GM21447 (cell line): Measurements from ENCODE around the gene JPH4.

Experiments used
- ATAC-seq: cut with Tn5 transposase; IDR thresholded peaks from one replicate; pipeline ENCODE4 v1.9.1; 2021; ENCODE audit not compliant: unreplicated experiment

Gene JPH4

GRCh38 chr14:23565626-23566025 lies 13.0 kb downstream of the JPH4 start:
- no peak for ATAC-seq

DNA sequence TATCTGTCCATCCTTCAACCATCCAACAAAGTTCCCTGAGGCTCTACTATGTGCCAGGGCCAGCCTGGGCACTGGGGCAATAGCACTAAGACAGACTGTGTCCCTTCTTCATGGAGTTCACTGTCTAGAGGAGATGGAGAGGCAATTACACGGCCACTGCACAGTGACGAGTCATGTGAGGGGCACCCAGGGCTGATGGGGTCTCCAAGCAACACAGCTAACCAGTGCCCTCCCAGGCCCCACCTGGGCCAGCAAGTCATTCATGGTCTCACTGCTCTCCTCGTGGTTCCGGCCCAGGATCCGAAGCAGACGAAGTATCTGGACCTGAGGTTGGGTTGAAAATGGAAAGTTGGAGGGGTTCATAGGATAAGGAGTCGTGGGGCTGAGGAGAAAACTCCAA lies 13.7 kb downstream of the JPH4 start:
- no peak for ATAC-seq

GRCh38 chr14:23564181-23564812 lies 14.3 kb downstream of the JPH4 start:
- no peak for ATAC-seq

DNA sequence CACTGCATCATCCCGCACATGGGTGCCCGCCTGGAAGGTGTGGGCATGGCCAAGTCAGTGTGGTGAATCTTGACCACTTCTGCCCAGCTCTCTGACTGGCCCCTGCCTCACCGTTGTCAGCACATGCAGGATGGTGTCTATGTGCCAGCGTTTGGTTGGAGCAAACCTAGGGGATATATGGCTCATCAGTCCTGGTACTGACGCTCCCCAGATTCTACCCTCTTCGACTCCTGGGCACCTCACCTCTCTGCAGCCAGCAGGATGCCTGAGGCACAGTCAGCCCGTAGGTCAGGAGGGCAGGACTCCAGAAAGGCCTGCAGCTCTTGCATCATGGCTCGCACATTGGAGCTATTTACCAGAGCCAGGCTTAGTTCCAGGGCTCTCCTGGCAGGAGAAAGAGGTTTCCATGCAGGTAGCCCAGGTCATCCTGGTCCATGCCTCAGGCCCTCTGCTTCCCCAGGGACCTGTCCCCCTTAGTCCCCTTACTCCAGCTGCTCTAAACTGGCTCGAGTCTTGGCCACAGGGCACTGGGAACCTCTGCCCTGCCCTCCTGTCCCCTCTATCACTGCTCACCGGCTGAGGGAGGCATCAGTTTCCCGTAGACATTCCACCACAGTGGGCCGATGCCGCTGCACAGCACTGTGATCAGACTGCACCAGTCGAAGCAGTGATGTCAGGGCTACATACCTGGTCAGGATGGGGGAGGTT lies 15.0 kb downstream of the JPH4 start:
- ATAC-seq, result no peak

- no peak for ATAC-seq
Measured at GRCh38 chr14:23562822-23563472, 15.6 kb downstream of the JPH4 start.

DNA sequence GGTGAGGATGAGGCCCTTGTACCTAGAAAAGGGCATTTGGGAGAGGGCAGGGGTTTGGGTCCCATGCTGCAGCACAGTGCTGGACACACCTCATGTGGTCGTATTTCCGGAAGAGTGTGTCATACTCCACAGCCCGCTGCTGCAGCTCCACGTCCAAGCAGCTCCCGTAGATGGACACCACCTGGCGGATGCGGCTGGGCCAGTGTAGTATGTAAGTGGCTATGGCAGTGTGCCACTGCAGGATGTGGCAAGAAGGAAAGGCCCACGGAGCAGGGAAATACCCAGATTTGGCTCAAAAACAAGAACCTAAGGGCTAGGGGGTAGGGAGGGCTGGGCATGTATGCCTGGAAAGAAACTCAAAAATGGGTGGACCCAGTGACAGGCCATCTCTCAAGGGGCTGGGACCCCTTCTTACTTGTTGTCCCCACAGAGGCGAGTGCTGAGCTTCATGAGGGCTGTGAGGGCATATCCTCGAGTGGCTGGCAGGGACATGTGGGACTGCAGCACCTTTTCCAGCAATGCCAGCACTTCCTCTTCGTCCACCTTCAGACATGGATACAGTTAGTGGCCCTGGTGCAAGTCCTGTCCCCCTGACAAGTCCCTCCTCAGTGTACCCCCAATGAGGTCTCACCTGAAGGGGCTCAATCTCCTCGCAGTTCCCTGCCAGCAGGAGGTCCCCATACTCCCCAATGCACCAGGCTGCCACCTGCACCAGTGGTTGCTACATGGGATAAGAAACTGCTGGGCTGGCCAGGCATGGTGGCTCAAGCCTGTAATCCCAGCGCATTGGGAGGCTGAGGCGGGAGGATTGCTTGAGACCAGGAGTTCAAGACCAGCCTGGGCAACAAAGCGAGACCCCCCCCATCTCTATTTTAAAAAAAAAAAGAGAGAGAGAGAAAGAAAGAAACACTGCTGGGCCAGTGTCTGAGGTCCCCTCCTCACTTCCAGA lies 16.4 kb downstream of the JPH4 start:
- ATAC-seq, result no peak

DNA sequence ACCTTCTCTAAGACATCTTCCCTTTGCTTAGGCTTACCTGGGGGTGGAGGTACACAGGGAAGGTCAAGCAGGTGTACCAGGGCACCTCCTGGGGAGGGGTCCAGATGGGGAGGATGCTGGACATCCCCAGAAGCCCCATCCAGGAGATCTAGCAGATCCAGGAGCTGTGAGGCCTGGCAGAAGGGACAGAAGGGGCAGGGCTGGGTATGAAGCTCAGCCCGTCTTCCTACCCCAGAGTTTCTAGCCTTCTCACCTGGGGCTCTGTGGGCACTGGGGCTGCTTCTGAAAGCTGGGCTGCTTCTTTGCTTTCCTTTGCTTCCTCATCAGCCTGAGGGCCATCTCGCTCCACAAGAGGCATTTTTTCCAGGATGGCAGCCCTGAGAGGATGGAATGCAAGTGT lies 17.3 kb downstream of the JPH4 start:
- no peak for ATAC-seq

DNA sequence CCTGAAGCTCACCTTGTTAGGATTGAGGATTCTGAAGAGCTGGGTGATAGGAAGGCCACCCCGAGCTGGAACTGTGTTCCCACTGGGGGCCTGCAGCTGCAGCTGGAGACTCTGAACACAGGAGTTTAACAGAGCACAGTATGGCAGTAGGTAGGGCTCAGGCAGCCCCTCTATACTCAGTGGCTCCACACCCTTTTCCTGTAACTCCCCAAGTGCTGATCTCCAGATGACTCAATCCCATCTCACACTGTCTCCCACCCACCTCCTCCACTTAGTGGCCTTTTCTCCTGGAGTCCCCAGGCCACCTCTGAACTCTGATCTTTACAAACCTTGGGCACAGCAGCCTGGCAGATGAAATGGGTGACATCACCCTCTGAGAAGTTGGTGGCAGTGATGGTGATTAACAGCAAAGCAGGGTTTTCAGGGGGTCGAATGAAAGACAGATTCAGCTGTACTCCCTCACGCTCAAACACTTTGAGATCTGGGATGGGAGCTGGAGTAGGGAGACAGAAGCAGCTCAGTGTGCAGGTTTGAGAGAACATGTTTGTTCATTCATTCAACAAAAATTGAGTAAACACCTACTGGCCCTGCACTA lies 18.6 kb downstream of the JPH4 start:
- ATAC-seq, result no peak

GRCh38 chr14:23559010-23559925 lies 19.3 kb downstream of the JPH4 start:
- ATAC-seq, result no peak

DNA sequence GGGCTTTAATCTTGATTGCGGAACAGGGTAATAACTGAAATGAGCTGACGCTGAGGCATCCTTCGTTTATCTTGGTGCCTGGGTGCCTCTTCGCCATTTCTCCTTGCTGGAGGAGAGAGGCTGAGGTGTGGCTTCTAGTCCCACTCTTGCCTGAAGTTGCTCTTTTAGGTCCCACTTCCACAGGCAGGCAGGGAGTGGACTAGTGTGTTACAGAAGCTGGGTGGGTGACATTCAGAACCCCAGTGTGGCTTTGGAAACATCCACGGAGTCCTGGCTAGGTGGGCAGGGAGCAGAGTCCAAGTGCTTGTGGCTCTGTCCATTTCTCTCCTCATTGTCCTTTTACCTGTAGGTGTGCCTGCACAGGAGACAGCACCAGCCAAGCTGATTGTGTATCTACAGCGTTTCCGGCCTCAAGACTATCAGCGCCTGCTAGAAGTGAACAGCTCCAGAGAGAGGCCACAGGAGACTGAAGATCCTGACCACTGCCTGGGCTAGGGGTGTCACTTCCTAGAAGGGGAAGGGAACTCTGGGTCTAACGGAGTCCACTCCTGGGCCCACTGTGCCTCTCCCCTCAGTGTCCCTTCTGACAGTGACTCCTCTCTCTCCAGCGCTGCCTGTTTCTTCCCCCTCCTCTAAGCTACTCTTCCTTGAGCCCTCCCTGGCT lies 20.1 kb downstream of the JPH4 start:
- ATAC-seq, result no peak

- ATAC-seq, result no peak
Measured at GRCh38 chr14:23557946-23558345, 20.6 kb downstream of the JPH4 start.

GRCh38 chr14:23557521-23557920 lies 21.1 kb downstream of the JPH4 start:
- no peak for ATAC-seq

DNA sequence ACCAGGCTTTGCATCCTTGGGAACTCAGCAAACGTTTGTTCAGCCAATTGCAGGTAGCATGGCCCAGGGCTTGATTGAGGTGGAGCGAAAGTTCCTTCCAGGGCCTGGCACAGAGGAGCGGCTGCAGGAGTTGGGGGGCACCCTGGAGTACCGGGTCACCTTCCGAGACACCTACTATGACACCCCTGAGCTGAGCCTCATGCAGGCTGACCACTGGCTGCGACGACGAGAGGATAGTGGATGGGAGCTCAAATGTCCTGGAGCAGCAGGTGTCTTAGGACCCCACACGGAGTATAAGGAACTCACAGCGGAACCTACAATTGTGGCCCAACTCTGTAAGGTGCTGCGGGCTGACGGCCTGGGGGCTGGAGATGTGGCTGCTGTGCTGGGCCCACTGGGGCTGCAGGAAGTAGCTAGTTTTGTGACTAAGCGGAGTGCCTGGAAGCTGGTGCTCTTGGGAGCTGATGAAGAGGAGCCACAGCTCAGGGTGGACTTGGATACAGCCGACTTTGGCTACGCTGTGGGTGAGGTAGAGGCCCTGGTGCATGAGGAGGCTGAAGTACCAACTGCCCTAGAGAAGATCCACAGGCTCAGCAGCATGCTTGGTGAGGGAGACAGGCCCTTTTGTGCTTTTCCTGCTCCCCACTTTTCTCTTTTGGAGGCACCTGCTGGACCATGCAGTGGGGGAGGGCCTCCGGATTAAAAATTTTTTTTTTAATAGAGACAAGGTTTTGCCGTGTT lies 21.7 kb downstream of the JPH4 start:
- ATAC-seq, result no peak

GRCh38 chr14:23555882-23556699 lies 22.5 kb downstream of the JPH4 start, which contains the start of gene THTPA:
TSS of gene THTPA (plus strand) at chr14:23556271. CDS start at chr14:23556758, 487 bp downstream.
- ATAC-seq, result peak; percentile 74

- ATAC-seq, result no peak
Measured at GRCh38 chr14:23555533-23555881, 23.1 kb downstream of the JPH4 start.

DNA sequence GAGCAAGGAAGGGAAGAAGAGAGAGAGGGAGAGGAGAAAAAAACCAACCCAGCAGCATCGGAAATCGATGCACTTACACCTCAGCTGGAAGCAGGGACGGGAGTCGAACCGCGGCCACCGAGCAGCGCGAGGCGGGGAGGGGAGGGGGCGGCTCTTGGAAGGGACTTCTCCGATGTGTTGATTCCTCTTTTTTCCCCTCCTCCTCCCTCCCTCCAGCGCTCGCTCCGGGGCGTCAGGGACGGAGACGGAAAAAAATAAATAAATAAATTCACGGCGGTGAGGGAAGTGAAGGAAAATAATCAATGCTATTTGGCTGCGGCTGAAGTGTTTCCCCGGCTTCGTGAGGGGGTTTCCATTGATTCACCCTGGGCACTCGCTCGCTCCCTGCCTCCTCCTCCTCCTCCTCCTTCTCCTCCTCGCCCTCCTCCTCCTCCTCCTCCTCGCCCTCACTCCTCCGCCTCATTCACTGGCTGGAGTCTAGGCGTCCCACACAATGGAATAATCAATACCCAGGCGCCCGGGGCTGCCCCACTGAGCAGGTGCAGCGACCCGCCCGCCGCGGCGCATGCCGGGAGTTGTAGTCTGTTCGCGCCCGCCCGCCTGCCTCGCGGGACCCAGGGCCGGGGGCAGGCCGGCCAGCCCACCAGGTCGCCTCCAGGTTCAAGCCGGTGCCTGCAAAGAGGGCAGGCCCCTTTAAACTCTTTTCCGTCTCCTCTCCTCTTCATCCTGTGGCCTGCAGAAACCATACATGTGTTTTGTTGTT lies 27.1 kb downstream of the JPH4 start, which contains the start of gene ZFHX2:
Gene ZFHX2 (minus strand): TSS at position 500 of the 763 bp plus-strand sequence. CDS start 16,440 bp downstream, outside the sequence.
- ATAC-seq, result peak; percentile 50

DNA sequence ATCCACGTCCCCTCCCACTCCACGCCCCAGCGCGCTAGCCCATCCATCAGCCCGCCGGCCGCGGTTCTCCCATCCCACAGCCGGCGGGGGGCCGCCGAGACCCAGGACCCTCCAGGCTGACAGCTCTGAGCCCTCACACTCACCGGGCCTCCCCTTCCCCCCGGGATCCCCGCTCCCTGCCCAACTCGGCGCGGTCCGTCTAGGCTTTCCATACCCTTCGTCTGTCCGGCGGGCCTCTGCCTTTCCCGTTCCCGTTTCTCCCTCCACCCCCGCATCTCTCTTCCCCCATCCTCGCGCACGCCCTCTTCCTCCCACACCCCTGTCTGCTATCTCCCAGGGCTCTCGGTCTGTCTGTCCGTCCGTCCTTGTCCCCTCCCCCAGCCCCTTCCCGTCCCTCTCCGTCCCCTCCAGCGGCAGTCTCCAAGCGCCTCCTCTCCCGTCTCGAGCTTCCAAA lies 27.8 kb downstream of the JPH4 start:
- ATAC-seq, result no peak
